Neural cell (in vitro differentiated cells): ENCODE results near the gene CYP1A2. TPM values are rescaled to one million over a fixed set of nuclear protein-coding genes. Genes with fewer than 3 reads are reported as not detected.

Experiments used
- H2AFZ ChIP-seq: fragments of 200-600, 300-800 bp; sonication (generic), shearing (Covaris generic); 2 replicates; pipeline ENCODE4 v1.6.0; 2014; ENCODE audit warnings: low read depth, mild to moderate bottlenecking, antibody characterized with exemption, low read length, moderate library complexity
- H3F3A ChIP-seq: fragments of 200-600 bp; shearing (Covaris generic); 2 replicates; pipeline ENCODE4 v1.6.1; 2016; ENCODE audit warnings: mild to moderate bottlenecking, moderate library complexity, mixed read lengths, antibody characterized with exemption, low read length; ENCODE audit not compliant: insufficient read depth, poor library complexity, severe bottlenecking
- H3K27ac ChIP-seq: fragments of 200-600, 300-800 bp; sonication (generic), shearing (Covaris generic); 2 replicates; pipeline ENCODE4 v1.5.1; 2014; ENCODE audit warnings: mild to moderate bottlenecking, low read length, moderate library complexity
- H3K27me3 ChIP-seq: fragments of 300-800, 200-600 bp; sonication (generic), shearing (Covaris generic); 2 replicates; pipeline ENCODE4 v1.6.0; 2014; ENCODE audit warnings: mild to moderate bottlenecking, low read depth, low read length, moderate library complexity; ENCODE audit not compliant: insufficient read depth
- H3K36me3 ChIP-seq: fragments of 300-800, 200-600 bp; sonication (generic), shearing (Covaris generic); 2 replicates; pipeline ENCODE4 v1.5.1; 2014; ENCODE audit warnings: mild to moderate bottlenecking, antibody characterized with exemption, low read length, moderate library complexity; ENCODE audit not compliant: insufficient read depth
- H3K4me2 ChIP-seq: fragments of 300-800, 200-600 bp; sonication (generic), shearing (Covaris generic); 2 replicates; pipeline ENCODE4 v1.6.0; 2014; ENCODE audit warnings: mild to moderate bottlenecking, low read length
- H3K4me3 ChIP-seq: fragments of 300-800, 200-600 bp; sonication (generic), shearing (Covaris generic); 2 replicates; pipeline ENCODE4 v1.5.1; 2014; ENCODE audit warnings: mild to moderate bottlenecking, low read length, moderate library complexity
- H3K79me2 ChIP-seq: fragments of 200-600 bp; shearing (Covaris generic); replicated peaks from 2 replicates; pipeline ENCODE4 v1.6.0; 2014; ENCODE audit warnings: mild to moderate bottlenecking, low read length, moderate library complexity; ENCODE audit not compliant: insufficient read depth
- H3K9ac ChIP-seq: fragments of 300-800, 200-600 bp; sonication (generic), shearing (Covaris generic); 2 replicates; pipeline ENCODE4 v1.6.1; 2016; ENCODE audit warnings: mild to moderate bottlenecking, low read length, mixed read lengths
- H3K9me2 ChIP-seq: fragments of 200-600 bp; shearing (Covaris generic); 2 replicates; pipeline ENCODE4 v1.6.1; 2016; ENCODE audit warnings: mild to moderate bottlenecking, low read length, mixed read lengths; ENCODE audit not compliant: insufficient read depth
- H3K9me3 ChIP-seq: fragments of 200-600, 300-800 bp; sonication (generic), shearing (Covaris generic); 2 replicates; pipeline ENCODE4 v1.6.1; 2016; ENCODE audit warnings: mild to moderate bottlenecking, mixed run types, low read length, moderate library complexity, mixed read lengths
- H4K20me1 ChIP-seq: fragments of 200-600 bp; shearing (Covaris generic); 2 replicates; pipeline ENCODE4 v1.6.1; 2016; ENCODE audit warnings: mild to moderate bottlenecking, mixed run types; ENCODE audit not compliant: insufficient read depth
- EP300 ChIP-seq: fragments of 450-650 bp; conservative IDR thresholded peaks from 2 replicates; pipeline ENCODE4 v1.6.1; 2014; ENCODE audit warnings: antibody characterized with exemption, mild to moderate bottlenecking, moderate library complexity; ENCODE audit not compliant: poor library complexity, severe bottlenecking
- EZH2 ChIP-seq: fragments of 200-600, 300-800 bp; shearing (Covaris generic), sonication (generic); IDR thresholded peaks from 2 replicates; pipeline ENCODE4 v1.6.1; 2014; ENCODE audit warnings: antibody characterized with exemption, low read length, borderline replicate concordance, mild to moderate bottlenecking; ENCODE audit not compliant: insufficient read depth, poor library complexity, severe bottlenecking
- MXI1 ChIP-seq: fragments of 450-650 bp; conservative IDR thresholded peaks from 2 replicates; pipeline ENCODE4 v1.6.1; 2014; ENCODE audit warnings: antibody characterized with exemption, mild to moderate bottlenecking; ENCODE audit not compliant: poor library complexity, severe bottlenecking
- POLR2AphosphoS5 ChIP-seq: IDR thresholded peaks from 2 replicates; pipeline ENCODE4 v1.6.1; 2012
- RAD21 ChIP-seq: fragments of 450-650 bp; conservative IDR thresholded peaks from 2 replicates; pipeline ENCODE4 v1.6.1; 2014; ENCODE audit warnings: antibody characterized with exemption, mild to moderate bottlenecking, moderate library complexity
- SMC3 ChIP-seq: fragments of 450-650 bp; conservative IDR thresholded peaks from 2 replicates; pipeline ENCODE4 v1.6.1; 2014; ENCODE audit warnings: antibody characterized with exemption, mild to moderate bottlenecking, moderate library complexity; ENCODE audit not compliant: poor library complexity
- TAF1 ChIP-seq: IDR thresholded peaks from 2 replicates; pipeline ENCODE4 v1.6.1; 2012; ENCODE audit warnings: low read depth
- polyA plus RNA-seq: library from polyadenylated mRNA; depleted of rRNA; stranded (reverse); fragments of >200 nt; gene quantifications from 2 replicates; pipeline ENCODE4 v1.2.3, GENCODE V29; 2014
- TF ChIP-seq, protein P1 (sequence below): IDR thresholded peaks from 2 replicates; pipeline ENCODE4 v1.6.1; 2012; ENCODE audit warnings: borderline replicate concordance
- TF ChIP-seq, protein P2 (sequence below): fragments of 450-650 bp; IDR thresholded peaks from 2 replicates; pipeline ENCODE4 v1.5.1; 2014; ENCODE audit warnings: antibody characterized with exemption, mild to moderate bottlenecking, moderate library complexity; ENCODE audit not compliant: poor library complexity, severe bottlenecking

The CYP1A2 gene
- polyA plus RNA-seq, 1 donor from 2014 or later = not detected

DNA sequence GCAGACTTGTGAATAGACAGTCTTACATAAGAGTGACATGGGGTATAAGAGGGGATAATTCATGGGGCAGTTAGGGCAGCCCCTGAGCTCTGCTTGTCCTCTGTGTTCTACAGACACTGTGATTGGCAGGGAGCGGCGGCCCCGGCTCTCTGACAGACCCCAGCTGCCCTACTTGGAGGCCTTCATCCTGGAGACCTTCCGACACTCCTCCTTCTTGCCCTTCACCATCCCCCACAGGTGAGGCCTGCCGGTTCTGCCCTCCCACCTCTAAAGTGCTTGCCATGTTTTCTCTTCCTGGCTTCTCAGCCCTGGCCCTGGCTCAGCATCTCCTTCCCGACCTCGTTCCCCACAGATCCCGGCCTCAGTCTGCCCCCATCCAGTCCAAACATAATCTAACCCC lies 3.4 kb downstream of the CYP1A2 start:
- H4K20me1 ChIP-seq = no peaks in the 10 kb centered on the region
- no peak overlapping the region for H3K27ac ChIP-seq
- no peaks in the 10 kb centered on the region for H3K79me2 ChIP-seq
- no peak overlapping the region for H2AFZ ChIP-seq
- no peaks in the 10 kb centered on the region for H3K9me2 ChIP-seq
- H3F3A ChIP-seq = no peaks in the 10 kb centered on the region
- peaks cover 4% of the 10 kb centered on the region for H3K27me3 ChIP-seq
- TF ChIP-seq EZH2 = no peak
- TF ChIP-seq, protein P1, sequence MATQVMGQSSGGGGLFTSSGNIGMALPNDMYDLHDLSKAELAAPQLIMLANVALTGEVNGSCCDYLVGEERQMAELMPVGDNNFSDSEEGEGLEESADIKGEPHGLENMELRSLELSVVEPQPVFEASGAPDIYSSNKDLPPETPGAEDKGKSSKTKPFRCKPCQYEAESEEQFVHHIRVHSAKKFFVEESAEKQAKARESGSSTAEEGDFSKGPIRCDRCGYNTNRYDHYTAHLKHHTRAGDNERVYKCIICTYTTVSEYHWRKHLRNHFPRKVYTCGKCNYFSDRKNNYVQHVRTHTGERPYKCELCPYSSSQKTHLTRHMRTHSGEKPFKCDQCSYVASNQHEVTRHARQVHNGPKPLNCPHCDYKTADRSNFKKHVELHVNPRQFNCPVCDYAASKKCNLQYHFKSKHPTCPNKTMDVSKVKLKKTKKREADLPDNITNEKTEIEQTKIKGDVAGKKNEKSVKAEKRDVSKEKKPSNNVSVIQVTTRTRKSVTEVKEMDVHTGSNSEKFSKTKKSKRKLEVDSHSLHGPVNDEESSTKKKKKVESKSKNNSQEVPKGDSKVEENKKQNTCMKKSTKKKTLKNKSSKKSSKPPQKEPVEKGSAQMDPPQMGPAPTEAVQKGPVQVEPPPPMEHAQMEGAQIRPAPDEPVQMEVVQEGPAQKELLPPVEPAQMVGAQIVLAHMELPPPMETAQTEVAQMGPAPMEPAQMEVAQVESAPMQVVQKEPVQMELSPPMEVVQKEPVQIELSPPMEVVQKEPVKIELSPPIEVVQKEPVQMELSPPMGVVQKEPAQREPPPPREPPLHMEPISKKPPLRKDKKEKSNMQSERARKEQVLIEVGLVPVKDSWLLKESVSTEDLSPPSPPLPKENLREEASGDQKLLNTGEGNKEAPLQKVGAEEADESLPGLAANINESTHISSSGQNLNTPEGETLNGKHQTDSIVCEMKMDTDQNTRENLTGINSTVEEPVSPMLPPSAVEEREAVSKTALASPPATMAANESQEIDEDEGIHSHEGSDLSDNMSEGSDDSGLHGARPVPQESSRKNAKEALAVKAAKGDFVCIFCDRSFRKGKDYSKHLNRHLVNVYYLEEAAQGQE = no peak
- TF ChIP-seq MXI1 = no peak
- no peak for TF ChIP-seq TAF1
- no peak for TF ChIP-seq POLR2AphosphoS5
- no peak for TF ChIP-seq RAD21
- TF ChIP-seq, protein P2, sequence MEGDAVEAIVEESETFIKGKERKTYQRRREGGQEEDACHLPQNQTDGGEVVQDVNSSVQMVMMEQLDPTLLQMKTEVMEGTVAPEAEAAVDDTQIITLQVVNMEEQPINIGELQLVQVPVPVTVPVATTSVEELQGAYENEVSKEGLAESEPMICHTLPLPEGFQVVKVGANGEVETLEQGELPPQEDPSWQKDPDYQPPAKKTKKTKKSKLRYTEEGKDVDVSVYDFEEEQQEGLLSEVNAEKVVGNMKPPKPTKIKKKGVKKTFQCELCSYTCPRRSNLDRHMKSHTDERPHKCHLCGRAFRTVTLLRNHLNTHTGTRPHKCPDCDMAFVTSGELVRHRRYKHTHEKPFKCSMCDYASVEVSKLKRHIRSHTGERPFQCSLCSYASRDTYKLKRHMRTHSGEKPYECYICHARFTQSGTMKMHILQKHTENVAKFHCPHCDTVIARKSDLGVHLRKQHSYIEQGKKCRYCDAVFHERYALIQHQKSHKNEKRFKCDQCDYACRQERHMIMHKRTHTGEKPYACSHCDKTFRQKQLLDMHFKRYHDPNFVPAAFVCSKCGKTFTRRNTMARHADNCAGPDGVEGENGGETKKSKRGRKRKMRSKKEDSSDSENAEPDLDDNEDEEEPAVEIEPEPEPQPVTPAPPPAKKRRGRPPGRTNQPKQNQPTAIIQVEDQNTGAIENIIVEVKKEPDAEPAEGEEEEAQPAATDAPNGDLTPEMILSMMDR = no peak
- TF ChIP-seq SMC3 = no peak
- no peak for TF ChIP-seq EP300
- H3K36me3 ChIP-seq = no peaks in the 10 kb centered on the region
- H3K9ac ChIP-seq = no peak overlapping the region
- H3K9me3 ChIP-seq = no peaks in the 10 kb centered on the region
- no peak overlapping the region for H3K4me2 ChIP-seq
- H3K4me3 ChIP-seq = no peak overlapping the region

DNA sequence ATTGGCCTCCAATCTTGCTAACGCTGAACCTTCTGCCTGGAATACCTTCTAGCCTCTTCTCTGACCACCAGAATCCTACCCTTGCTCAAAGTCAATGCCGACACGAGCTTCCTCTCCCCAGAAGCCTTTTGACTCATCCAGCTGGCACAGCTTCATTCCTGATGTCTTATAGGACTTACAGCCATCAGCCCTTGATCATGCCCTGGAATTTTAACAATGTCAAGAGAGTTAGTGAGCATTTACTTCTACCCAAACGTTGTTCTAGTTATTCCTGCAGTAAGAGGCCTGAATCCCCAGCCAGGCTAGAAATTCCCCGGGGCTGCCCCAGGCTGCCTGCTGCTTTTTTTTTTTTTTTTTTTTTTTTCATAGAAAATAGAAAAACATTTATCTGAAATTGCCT lies 3.9 kb downstream of the CYP1A2 start:
- no peak overlapping the region for H2AFZ ChIP-seq
- H3F3A ChIP-seq = no peaks in the 10 kb centered on the region
- H3K27ac ChIP-seq = no peak overlapping the region
- TF ChIP-seq EZH2 (no peak), MXI1 (no peak), SMC3 (no peak), POLR2AphosphoS5 (no peak), EP300 (no peak), TAF1 (no peak), RAD21 (no peak)
- TF ChIP-seq, protein P1 = no peak
- TF ChIP-seq, protein P2 = no peak
- peaks cover 4% of the 10 kb centered on the region for H3K27me3 ChIP-seq
- H3K9me2 ChIP-seq = no peaks in the 10 kb centered on the region
- no peaks in the 10 kb centered on the region for H3K9me3 ChIP-seq
- H3K79me2 ChIP-seq = no peaks in the 10 kb centered on the region
- no peak overlapping the region for H3K9ac ChIP-seq
- H4K20me1 ChIP-seq = no peaks in the 10 kb centered on the region
- no peak overlapping the region for H3K4me2 ChIP-seq
- no peaks in the 10 kb centered on the region for H3K36me3 ChIP-seq
- H3K4me3 ChIP-seq = no peak overlapping the region
